NCI-H187 (cell line): ENCODE measurements around the gene RALGPS2.

Experiments
- DNase-seq, 2 experiments: peaks; one replicate each; lab custom pipeline; 2025; lab: John Stamatoyannopoulos, UW

RALGPS2 gene

GRCh38 chr1:178867670-178868069 lies 142.6 kb downstream of the RALGPS2 start:
- DNase-seq: no peak

- no peak for DNase-seq
Observed at GRCh38 chr1:178868706-178869105, 143.7 kb downstream of the RALGPS2 start.

- no peak for DNase-seq
Observed at GRCh38 chr1:178869119-178869697, 144.2 kb downstream of the RALGPS2 start.

- no peak for DNase-seq
Observed at GRCh38 chr1:178870221-178870620, 145.2 kb downstream of the RALGPS2 start.

- no peak for DNase-seq
Observed at GRCh38 chr1:178870944-178871343, 145.9 kb downstream of the RALGPS2 start, which contains the start of gene ANGPTL1. TSS of gene ANGPTL1 (minus strand) at chr1:178871077. CDS start at chr1:178865776, 5,301 bp downstream.

GRCh38 chr1:178871551-178872320 lies 146.7 kb downstream of the RALGPS2 start:
- no peak for DNase-seq

- no peak for DNase-seq
Observed at GRCh38 chr1:178874966-178875365, 149.9 kb downstream of the RALGPS2 start.

GRCh38 chr1:178875936-178876335 lies 150.9 kb downstream of the RALGPS2 start:
- no peak for DNase-seq

- DNase-seq: no peak
Observed at GRCh38 chr1:178877896-178878295, 152.9 kb downstream of the RALGPS2 start.

- no peak for DNase-seq
Observed at GRCh38 chr1:178881950-178882349, 156.9 kb downstream of the RALGPS2 start.

GRCh38 chr1:178885869-178886268 lies 160.8 kb downstream of the RALGPS2 start:
- DNase-seq: no peak

GRCh38 chr1:178886551-178886950 lies 161.5 kb downstream of the RALGPS2 start:
- no peak for DNase-seq

GRCh38 chr1:178895928-178896327 lies 170.9 kb downstream of the RALGPS2 start:
- DNase-seq: no peak

- DNase-seq: no peak
Observed at GRCh38 chr1:178898401-178898800, 173.4 kb downstream of the RALGPS2 start.

GRCh38 chr1:178899402-178899801 lies 174.4 kb downstream of the RALGPS2 start:
- DNase-seq: no peak

- no peak for DNase-seq
Observed at GRCh38 chr1:178901482-178902125, 176.6 kb downstream of the RALGPS2 start.

- no peak for DNase-seq
Observed at GRCh38 chr1:178908358-178908757, 183.3 kb downstream of the RALGPS2 start.

GRCh38 chr1:178910023-178910422 lies 185.0 kb downstream of the RALGPS2 start:
- DNase-seq: no peak

GRCh38 chr1:178912597-178912996 lies 187.6 kb downstream of the RALGPS2 start:
- no peak for DNase-seq

- DNase-seq: no peak
Observed at GRCh38 chr1:178916448-178917174, 191.6 kb downstream of the RALGPS2 start.

GRCh38 chr1:178918308-178918707 lies 193.3 kb downstream of the RALGPS2 start:
- DNase-seq: no peak

GRCh38 chr1:178918955-178919354 lies 193.9 kb downstream of the RALGPS2 start:
- no peak for DNase-seq
